HG03025 (cell line): Measurements from ENCODE around the gene PPP6C.
A peak's percentile ranks its signal among the peaks of the same experiment; 100 is the strongest.
"Not testable (repeated sequence)": the region's sequence is repeated elsewhere in the genome, so short reads cannot be mapped to it uniquely, and the experiment has no call there.

Experiments used
- ATAC-seq: cut with Tn5 transposase; IDR thresholded peaks from one replicate; pipeline ENCODE4 v1.9.1; 2021; ENCODE audit warnings: mild to moderate bottlenecking, moderate library complexity; ENCODE audit not compliant: unreplicated experiment, low FRiP score

PPP6C gene

GRCh38 chr9:125143377-125144090, 46.1 kb downstream of the PPP6C start, which contains the start of gene SCAI:
Gene SCAI, minus strand, starts transcription at chr9:125143528. Its CDS starts 91 bp downstream, at chr9:125143437.
- ATAC-seq, result peak; percentile 96

- peak; percentile 9 for ATAC-seq
These were observed 46.8 kb downstream of the PPP6C start for GRCh38 chr9:125142560-125143376.

- no peak for ATAC-seq
These were observed 47.9 kb downstream of the PPP6C start for GRCh38 chr9:125141751-125142150.

GRCh38 chr9:125141251-125141650, 48.4 kb downstream of the PPP6C start:
- no peak for ATAC-seq

- no peak for ATAC-seq
These were observed 49.0 kb downstream of the PPP6C start for GRCh38 chr9:125140576-125140975.

- no peak for ATAC-seq
These were observed 52.4 kb downstream of the PPP6C start for GRCh38 chr9:125137200-125137599.

GRCh38 chr9:125134976-125135375, 54.6 kb downstream of the PPP6C start:
- no peak for ATAC-seq

GRCh38 chr9:125133403-125134329, 55.9 kb downstream of the PPP6C start:
- no peak for ATAC-seq

GRCh38 chr9:125131778-125132177, 57.8 kb downstream of the PPP6C start:
- no peak for ATAC-seq

GRCh38 chr9:125126019-125126746, 63.4 kb downstream of the PPP6C start:
- peak; percentile 77 for ATAC-seq

GRCh38 chr9:125125523-125125922, 64.1 kb downstream of the PPP6C start:
- ATAC-seq, result no peak

GRCh38 chr9:125121146-125121545, 68.5 kb downstream of the PPP6C start:
- ATAC-seq, result no peak

- ATAC-seq, result no peak
These were observed 69.8 kb downstream of the PPP6C start for GRCh38 chr9:125119643-125120286.

- not testable (repeated sequence) for ATAC-seq
These were observed 70.9 kb downstream of the PPP6C start for GRCh38 chr9:125118696-125119095.

GRCh38 chr9:125114503-125114902, 75.1 kb downstream of the PPP6C start:
- not testable (repeated sequence) for ATAC-seq

GRCh38 chr9:125110464-125110863, 79.1 kb downstream of the PPP6C start:
- no peak for ATAC-seq

GRCh38 chr9:125108541-125108940, 81.1 kb downstream of the PPP6C start:
- not testable (repeated sequence) for ATAC-seq

- no peak for ATAC-seq
These were observed 83.2 kb downstream of the PPP6C start for GRCh38 chr9:125106285-125106893.
